ENCODE results near the gene C17orf75.
"Not testable (repeated sequence)": the region's sequence is repeated elsewhere in the genome, so short reads cannot be mapped to it uniquely, and the experiment has no call there.

DNA sequence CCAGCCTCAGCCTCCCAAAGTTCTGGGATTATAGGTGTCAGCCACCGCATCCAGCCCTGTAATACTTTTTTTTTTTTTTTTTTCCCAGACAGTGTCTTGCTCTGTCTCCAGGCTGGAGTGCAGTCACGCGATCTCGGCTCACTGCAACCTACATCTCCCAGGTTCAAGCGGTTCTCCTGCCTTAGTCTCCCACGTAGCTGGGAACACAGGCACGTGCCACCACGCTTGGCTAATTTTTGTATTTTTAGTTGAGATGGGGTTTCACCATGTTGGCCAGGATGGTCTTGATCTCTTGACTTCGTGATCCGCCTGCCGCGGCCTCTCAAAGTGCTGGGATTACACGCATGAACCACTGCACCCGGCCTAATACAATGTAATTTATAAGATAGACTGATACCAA lies 46.2 kb upstream of the C17orf75 start:
- TF ChIP-seq, protein P1, sequence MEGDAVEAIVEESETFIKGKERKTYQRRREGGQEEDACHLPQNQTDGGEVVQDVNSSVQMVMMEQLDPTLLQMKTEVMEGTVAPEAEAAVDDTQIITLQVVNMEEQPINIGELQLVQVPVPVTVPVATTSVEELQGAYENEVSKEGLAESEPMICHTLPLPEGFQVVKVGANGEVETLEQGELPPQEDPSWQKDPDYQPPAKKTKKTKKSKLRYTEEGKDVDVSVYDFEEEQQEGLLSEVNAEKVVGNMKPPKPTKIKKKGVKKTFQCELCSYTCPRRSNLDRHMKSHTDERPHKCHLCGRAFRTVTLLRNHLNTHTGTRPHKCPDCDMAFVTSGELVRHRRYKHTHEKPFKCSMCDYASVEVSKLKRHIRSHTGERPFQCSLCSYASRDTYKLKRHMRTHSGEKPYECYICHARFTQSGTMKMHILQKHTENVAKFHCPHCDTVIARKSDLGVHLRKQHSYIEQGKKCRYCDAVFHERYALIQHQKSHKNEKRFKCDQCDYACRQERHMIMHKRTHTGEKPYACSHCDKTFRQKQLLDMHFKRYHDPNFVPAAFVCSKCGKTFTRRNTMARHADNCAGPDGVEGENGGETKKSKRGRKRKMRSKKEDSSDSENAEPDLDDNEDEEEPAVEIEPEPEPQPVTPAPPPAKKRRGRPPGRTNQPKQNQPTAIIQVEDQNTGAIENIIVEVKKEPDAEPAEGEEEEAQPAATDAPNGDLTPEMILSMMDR (conservative IDR thresholded peaks at IDR 0.05; ENCODE audit: low read depth, low read length), result not testable (repeated sequence)
- TF ChIP-seq POLR2A (IDR thresholded peaks at IDR 0.05; ENCODE audit: low read depth, low read length); BHLHE40 (IDR thresholded peaks at IDR 0.05; ENCODE audit: low read depth, low read length); RAD21 (IDR thresholded peaks at IDR 0.05; ENCODE audit: low read length); MAFK (IDR thresholded peaks at IDR 0.05; ENCODE audit: low read depth, low read length); NFE2L2 (IDR thresholded peaks at IDR 0.05; ENCODE audit: low read depth, low read length): not testable (repeated sequence)
